ENCODE measurements around the gene LRCH4.

DNA sequence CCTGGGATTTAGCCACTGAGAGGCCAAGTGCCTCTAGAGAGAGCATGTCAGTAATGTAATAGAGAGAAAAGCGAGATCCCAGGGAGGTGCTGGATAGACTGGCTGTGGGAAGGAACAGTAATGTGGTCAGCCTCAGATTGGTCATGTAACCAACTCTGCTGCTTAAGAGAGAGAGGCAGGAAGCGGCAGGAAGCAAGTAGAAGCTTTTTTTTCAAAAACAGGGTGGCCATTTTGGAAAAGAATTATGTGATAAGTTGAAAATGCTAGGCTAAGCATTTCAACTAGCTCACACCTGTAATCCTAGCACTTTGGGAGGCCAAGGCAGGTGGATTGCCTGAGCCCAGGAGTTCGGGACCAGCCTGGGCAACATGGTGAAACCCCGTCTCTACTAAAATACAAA lies 12.5 kb upstream of the LRCH4 start:
- no peak for TF ChIP-seq CTCF (conservative IDR thresholded peaks at IDR 0.05 in 1 of 2, IDR thresholded peaks at IDR 0.05 in 1 of 2; ENCODE audit: extremely low read depth in 1 of 2, insufficient read depth in 1 of 2, low read depth in 1 of 2, low read length in 2 of 2)
- no peak for TF ChIP-seq EZH2 (IDR thresholded peaks at IDR 0.05; ENCODE audit: borderline replicate concordance, low read length)

All from mammary epithelial cell (primary cell).